NCI-H2107 treated with DMSO at 0.1 percent for 48 hours (cell line): ENCODE results near the gene TBX4.
"Not testable (repeated sequence)": the region's sequence is repeated elsewhere in the genome, so short reads cannot be mapped to it uniquely, and the experiment has no call there.

Experiments
- DNase-seq: peaks from one replicate; lab custom pipeline; 2025; ENCODE audit not compliant: unreplicated experiment; lab: John Stamatoyannopoulos, UW

Gene TBX4

GRCh38 chr17:61480414-61480807, 28.2 kb downstream of the TBX4 start:
- no peak for DNase-seq

GRCh38 chr17:61481421-61481820, 29.2 kb downstream of the TBX4 start:
- DNase-seq, result no peak

DNA sequence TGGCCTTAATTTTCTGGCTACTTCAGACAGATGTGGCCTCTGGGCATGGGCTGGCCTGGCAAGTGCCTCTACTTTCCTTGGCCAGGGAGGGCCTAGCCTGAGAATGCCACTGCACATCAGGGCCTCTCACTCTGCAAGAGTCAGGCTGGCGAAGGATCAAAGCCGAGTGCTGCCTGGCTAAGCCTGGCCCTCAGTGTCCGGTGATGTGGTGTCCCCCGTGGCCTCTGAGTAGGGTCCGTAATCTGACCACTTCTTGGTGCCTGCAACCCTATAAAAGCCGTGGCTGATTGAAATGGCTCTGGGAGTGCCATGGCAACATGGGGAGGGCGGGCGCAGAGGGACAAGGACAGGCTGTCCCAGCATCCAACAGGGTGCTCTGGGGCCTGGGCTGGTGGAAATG, 30.2 kb downstream of the TBX4 start:
- DNase-seq, result no peak

- no peak for DNase-seq
Observed at GRCh38 chr17:61483778-61484116, 31.5 kb downstream of the TBX4 start.

GRCh38 chr17:61484174-61484573, 32.0 kb downstream of the TBX4 start:
- no peak for DNase-seq

DNA sequence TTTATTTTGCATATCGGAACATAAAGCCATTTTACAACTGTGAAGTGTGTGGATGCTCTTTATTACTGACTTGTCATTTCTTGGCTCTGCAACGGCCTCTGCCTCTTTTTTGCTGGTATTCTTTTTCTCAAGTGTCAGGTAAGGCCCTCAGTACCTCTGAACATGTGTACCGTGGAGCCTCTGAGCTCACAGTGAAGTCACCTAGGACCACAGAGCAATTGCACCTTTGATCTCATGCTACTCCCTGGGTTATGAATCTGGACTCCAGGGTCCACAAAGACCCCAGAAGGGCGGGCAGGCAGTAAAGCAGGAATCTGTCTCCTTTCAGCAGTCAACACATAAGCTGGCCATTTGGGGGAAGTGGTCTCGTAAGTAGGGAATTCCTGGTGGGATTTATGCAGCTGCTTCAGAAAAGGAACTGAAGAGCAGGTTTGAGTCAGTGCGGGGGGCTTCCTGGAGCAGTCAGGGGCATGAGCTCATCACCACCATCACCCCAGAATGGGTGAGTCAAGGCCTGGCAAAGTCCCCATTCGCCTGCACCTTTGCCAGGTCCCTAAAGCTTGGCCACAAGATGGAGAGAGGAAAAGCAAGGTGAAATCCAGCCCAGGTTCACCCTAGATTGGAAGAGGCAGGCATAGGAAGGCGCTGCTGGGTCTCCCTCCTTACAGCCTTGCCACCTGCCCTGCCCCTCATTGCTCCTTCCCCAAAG, 33.0 kb downstream of the TBX4 start:
- DNase-seq, result no peak

DNA sequence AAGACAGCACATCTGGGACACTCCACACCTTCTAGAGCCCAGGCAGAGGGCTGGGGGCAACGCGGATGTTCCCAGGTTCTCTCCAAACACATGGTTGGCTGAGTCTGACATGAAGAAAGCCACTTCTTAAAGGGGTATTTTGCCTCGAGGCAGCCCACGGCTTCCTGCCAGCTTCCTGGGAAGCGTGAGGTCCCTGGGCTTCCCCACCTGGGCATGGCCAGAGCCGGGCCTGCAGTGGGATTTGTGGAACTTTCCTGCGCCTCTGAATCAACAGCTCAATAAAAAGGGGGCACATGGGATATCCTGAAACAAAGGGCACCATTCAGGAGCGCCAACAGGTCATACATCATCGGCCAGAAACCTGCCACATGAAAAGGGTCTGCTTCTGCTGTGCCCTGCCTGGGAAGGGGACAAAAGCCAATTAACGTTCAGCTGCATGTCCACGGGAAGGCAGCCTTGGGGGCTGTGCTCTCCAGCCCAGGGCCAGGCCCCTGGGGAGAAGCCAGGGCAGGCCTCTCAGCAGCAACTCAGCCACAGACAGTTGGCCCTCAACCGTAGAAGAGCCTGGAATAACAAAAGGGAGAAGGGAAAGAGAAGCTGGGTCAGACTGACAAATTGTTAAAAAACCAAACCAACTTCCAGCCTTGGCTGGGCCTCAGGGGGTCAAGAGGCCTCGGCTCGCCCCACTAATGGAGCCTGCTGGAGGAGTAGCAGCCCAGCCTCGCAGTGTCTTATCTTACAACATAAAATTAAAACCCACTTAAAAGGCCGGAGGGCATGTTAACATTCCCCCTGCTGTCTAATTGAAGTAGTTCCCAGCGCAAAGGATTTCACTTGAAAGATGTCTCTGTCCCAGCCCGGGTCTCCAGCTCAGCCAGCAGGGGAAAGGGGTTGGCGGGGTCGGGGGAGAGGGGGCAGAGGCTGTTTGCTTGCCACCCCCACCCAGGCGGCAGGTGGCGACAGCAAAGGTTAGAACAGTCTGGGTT, 34.2 kb downstream of the TBX4 start:
- no peak for DNase-seq

- DNase-seq, result no peak
Observed at GRCh38 chr17:61487161-61487988, 35.2 kb downstream of the TBX4 start.

GRCh38 chr17:61487989-61488595, 35.9 kb downstream of the TBX4 start:
- DNase-seq, result no peak

DNA sequence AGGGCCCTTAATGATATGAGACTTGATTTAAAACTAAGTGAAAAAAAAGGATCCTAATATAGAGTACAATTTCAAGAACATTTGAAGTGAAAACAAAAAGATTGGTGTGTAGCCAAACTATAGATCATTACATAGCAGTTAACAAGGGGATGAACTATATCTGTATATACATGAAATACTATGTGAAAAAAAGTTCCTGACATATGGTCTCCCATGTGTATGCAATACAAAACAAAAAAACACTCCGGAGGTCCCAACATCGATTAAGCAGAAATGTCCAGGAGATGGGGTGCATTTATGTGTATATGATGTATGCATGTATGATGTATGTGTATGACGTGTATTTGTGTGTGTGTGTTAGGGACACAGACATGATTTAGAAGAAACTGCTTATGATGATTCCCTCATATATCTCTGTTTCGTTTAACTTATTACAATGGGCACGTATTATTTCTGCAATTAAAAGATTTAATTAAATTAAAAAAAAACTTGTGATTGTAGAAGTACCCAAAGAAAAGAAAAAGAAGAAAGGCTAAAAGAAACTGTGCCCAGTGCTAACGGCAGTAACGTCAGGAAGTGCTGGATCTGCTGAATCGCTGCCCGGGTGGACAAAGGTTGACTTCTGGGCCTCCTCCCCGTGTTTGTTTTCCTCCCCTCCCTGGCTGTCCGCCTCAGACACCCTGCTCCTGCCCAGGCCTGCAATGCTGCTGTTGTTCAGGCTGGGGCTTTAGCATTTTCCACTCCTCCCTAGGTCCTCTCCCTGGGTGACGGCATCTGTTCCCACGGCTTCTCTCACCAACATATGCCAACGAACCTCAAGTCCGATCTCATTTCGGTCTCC, 36.9 kb downstream of the TBX4 start:
- no peak for DNase-seq

DNA sequence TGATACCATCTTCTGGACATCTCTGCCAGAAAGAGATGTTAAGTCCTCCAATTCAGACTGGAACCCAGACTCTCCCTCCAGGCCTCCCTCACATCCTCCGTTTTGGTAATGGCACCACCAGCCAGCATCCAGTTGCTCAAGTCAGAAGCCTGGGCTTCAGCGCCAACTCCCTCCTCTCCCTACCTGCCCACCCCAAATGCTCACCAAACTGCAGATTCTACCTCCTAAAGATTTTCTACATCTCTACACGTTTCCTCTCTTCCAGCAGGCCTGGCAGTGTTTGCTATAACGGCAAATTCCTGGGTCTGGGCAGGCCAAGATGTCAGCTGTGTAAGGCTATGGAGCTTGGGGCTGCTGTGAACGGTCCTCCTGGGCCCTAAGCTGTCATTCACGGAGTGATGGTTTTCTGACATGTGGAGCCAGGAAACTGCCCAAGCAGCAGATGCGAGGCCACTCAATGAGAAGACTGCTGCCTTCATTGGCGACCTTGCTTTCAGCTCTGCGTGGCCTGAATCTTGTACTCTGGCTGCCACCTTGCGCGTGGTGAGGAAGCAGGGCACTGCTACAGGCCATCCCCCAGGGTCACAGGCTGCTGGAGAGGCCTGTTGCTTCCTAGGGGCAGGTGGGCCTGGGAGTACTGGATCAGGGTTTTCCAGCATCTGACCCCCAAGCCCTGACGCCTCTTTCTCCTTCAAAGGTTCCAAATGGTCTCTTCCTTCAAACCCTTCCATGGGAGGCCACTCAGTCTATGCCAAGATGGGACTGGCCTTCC, 37.7 kb downstream of the TBX4 start:
- no peak for DNase-seq

GRCh38 chr17:61490540-61490975, 38.3 kb downstream of the TBX4 start:
- DNase-seq, result no peak

DNA sequence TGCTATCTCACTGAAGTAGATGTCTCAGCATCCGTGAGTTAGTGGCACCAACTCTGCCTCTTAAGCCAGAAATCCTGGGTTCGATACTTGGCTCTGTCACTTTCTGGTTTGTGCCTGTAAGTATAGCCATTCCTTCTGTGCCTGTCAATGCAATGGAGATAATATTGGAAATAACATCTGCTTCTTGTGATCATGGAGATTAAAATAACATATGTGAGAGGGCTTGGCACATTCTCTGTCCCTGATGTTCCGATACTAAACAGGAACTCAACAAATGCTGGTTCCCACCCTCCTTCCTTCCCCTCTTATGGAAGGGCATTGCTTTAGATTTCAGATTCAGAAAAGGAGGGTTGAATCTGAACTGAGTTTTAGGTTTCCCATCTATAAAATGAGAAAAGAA, 39.8 kb downstream of the TBX4 start:
- DNase-seq, result no peak

DNA sequence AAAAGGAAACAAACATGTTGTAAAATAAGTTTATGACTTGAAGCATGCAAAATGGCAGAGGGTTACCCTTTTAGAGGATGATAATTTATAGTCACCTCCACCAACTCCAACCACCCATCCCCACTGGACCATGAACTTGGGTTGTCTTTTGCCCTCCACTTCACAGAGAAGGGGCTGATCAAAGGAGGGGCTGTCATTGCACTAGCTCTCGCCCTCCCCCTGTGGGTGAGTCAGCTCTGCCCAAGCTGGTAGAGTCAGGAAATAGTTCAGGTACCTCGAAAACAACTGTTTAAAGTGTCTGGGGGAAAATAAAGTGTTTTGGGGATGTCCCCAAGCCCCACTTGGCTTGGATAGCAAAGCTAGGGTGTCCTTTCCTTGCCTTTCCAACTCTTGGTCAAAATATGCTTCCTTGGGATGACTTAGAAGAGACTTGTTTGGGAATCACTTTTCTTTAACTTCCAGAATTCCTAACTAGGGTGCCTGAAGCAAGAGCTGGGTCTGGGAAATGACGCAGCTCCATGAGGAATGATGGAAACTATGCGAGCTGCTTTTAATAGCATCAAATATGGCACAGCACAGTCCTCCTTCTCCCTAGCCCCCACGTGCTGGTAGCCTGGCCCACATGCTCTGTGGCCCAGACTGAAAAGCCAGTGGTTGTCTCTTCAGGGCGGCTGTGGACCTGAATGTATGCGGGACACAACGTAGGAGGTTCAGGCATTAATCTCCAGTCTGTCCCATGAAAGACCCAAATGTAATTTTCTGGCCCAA, 40.7 kb downstream of the TBX4 start:
- DNase-seq, result no peak

GRCh38 chr17:61493830-61494324, 41.7 kb downstream of the TBX4 start:
- not testable (repeated sequence) for DNase-seq

DNA sequence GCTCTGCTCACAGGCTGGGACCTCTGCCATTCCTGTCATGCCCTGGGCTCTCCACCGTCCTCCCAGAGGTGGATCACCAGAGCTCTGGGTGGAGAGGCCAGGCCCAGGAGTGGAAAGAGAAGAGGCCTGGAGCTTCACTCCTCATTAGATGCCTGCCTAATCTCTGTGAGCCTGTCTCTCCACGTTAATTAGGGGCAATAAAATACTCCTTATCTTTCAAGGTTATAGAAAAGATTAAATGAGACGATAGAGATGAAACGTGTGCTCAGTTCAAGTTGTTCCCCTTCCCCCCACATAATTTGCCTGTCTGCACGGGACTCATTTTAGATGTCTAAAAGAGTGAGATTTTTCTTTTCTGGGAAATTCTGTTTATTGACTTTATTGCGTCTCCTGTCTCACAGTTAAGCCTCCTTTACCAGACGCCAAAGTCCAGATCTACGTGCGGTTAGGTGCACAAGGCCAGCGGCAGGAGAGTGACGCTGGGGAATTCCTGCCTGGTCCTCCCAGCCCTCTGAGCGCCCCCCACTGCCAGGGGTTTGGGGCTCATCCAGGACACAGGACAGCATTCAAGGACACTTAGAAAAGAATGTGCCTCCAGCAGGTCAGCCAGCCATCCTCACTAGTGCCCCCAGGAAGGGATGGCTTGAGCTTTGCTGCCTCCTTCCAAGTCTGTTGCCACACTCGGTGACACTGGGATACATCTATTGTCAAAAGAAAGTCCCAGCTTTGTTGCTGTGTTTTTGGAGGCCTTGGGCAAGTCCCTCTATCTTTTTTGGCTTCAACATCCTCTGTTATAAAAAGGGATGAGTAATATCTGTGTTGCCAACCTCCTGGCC, 42.3 kb downstream of the TBX4 start:
- no peak for DNase-seq

DNA sequence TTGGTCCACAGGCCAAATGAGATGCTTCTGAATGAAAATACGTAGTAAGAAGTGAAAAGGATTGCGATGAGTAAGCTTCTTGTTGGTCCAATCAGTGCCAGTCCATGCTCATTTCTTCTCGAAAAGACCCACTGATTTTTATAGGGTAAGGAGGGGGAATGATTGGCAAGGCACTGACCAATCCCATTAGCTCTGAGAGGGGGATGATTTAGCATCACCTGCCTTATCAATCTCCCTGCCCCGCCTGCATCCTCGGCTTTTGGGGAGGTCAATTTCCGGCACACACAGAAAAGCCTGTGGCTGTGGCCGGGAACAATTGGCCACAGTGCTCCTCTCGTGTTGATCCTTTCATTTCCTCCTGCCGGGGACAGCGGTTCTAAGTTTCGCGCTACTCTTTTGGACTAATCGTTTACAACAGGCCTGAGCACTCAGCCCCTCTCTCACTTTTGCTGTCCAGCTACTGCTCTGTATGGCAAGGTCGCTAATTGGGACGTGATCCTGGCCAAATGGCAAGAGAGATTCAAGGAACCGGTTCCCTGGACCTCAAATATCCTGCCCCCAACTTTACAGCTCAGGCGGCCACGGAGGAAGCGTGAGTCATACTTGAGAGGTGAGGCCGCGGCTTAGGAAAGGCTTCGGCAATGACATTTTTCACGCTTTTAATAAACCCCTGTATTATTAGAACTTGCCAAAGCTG, 43.1 kb downstream of the TBX4 start:
- DNase-seq, result no peak
